Upper lobe of left lung (tissue), 4 donors: ENCODE measurements around the gene CDC42.
"Not testable (repeated sequence)": the region's sequence is repeated elsewhere in the genome, so short reads cannot be mapped to it uniquely, and the experiment has no call there.

Experiments
- EP300 ChIP-seq, 4 donors: sonication (generic); formaldehyde crosslinking; IDR thresholded peaks; one replicate each; pipeline ENCODE4 v1.5.1; 2017; ENCODE audit warnings: antibody characterized with exemption in 4 of 4, control low read depth in 2 of 4
- POLR2A ChIP-seq, 4 donors: fragments of 450-650 bp; IDR thresholded peaks; one replicate each; pipeline ENCODE4 v1.5.1; 2016 to 2017; ENCODE audit warnings: antibody characterized with exemption in 4 of 4, mild to moderate bottlenecking in 2 of 4
- POLR2AphosphoS5 ChIP-seq, 2 donors: sonication (generic); formaldehyde crosslinking; IDR thresholded peaks; one replicate each; pipeline ENCODE4 v1.5.1; 2017; ENCODE audit warnings: antibody characterized with exemption in 2 of 2
- TF ChIP-seq, protein P1 (sequence below), 6 experiments: fragments of 450-650 bp in 4 of 6; fragments of 200-600 bp in 2 of 6; sonication (generic) in 2 of 6; IDR thresholded peaks; one replicate each; pipeline ENCODE4 v1.5.1; 2016 to 2019; ENCODE audit warnings: antibody characterized with exemption in 6 of 6

DNA sequence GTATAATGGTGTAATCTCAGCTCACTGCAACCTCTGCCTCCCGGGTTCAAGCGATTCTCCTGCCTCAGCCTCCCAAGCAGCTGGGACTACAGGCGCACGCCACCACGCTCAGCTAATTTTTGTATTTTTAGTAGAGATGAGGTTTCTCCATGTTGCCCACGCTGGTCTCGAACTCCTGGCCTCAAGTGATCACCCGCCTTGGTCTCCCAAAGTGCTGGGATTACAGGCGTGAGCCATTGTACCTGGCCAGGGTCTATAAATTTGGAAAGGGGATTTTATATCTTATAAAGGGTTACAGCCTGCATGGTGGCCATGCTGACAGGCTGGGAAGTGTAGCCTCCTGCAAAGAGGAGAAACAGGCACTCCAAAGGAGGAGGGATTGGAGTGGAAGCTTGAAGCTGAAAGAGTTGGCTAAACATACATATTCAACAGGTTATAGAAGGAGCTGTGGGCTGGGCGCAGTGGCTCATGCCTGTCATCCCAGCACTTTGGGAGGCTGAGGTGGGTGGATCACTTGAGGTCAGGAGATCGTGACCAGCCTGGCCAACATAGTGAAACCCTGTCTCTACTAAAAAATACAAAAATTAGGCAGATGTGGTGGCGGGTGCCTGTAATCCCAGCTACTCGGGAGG, 37.8 kb upstream of the CDC42 start:
- TF ChIP-seq, protein P1, sequence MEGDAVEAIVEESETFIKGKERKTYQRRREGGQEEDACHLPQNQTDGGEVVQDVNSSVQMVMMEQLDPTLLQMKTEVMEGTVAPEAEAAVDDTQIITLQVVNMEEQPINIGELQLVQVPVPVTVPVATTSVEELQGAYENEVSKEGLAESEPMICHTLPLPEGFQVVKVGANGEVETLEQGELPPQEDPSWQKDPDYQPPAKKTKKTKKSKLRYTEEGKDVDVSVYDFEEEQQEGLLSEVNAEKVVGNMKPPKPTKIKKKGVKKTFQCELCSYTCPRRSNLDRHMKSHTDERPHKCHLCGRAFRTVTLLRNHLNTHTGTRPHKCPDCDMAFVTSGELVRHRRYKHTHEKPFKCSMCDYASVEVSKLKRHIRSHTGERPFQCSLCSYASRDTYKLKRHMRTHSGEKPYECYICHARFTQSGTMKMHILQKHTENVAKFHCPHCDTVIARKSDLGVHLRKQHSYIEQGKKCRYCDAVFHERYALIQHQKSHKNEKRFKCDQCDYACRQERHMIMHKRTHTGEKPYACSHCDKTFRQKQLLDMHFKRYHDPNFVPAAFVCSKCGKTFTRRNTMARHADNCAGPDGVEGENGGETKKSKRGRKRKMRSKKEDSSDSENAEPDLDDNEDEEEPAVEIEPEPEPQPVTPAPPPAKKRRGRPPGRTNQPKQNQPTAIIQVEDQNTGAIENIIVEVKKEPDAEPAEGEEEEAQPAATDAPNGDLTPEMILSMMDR (IDR thresholded peaks at IDR 0.05) = not testable (repeated sequence)
- not testable (repeated sequence) for TF ChIP-seq POLR2AphosphoS5, EP300, POLR2A (IDR thresholded peaks at IDR 0.05)
